Activated CD4-positive, alpha-beta T cell treated with anti-CD3 and anti-CD28 coated beads, Interleukin-2, amount 50 U/mL, for 48 hours (primary cell): ENCODE data around the gene PCSK1.
"Not testable (repeated sequence)": the region's sequence is repeated elsewhere in the genome, so short reads cannot be mapped to it uniquely, and the experiment has no call there.

Experiments
- DNase-seq, 2 experiments: peaks; one replicate each; pipeline ENCODE4 v3.0.0-alpha.2; 2020

Gene PCSK1

DNA sequence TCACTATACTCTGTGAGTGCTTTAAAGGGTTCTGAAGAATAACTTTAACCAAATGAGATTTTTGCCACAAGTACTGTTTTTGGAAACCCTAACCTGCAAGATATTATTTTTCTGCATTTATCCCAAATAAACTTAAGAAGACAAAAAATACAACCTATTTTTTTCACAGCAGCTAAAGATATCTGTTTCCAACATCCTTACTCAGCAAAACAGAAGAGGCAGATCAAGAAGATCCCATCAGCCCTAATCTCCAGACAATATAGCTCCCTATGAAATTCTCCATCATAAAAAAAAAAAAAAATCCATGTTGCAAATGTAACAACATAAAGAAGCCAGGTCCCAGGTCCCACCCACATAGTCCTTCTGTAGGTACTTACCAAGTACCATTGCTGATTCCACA is 7.6 kb downstream of the PCSK1 start:
- DNase-seq = no peak

DNA sequence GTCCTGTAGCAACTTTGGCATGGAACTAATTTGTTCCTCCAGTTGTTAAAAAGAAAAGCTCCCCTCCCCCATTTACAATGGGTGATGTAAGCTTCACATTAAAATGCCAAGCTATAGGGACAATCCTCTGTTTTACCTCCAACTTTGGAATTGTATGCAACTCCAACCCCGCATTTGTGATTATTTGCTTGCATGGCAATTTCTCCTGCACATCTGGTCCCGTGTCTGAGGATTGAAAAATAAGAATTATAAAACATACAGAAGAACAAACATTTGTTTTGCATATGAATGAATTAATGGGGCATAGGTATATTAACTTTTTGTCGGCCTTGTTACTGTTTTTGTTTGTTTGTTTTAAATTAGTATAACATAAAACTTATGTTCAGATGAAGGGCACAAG is 17.2 kb downstream of the PCSK1 start:
- DNase-seq = no peak

DNA sequence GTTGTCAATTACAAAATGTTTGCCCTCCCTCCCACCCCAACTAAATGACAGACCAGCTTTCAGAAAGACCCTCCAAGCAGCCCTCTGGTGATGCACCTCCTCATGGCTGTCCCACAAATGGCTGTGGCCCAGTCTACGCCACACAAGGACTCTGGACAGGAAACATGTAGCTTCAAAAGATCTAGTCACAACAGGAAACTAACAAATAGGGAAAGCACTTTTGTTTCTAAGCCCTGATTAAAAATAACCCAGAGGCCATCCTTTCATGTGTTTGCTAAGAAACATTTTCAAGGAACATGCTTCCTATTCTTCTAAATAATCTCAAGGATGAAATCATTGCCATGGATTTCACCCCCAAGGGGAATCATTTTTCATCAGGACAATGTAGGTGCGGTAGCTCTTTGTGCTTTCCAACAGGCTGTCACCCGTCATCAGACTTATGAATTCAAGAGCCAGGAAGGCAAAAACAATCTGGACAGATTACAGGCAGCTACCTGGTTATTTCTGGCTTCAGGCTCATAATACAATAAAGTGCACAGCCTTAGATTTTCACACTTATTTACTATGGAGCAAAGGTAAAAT is 20.1 kb downstream of the PCSK1 start:
- no peak for DNase-seq

DNA sequence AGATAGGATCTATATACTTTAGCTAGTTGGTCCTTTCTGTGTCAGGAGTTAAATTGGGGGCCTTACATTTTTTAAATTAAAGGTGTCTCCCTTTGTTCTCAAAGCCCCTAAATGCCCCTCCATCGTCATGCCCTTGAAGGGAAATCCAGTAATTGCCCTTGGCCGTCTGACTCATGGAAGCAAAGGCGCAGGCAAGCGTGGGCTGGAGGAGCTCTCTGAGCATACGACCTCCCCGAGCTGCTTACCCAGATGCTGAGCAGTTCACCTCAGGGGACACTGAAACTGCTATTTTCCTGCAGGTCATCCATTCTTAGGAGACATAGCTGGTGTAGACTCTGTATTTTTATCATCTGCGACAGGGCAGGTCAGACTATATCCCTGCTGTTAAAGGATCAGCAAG is 23.0 kb downstream of the PCSK1 start:
- no peak for DNase-seq

DNA sequence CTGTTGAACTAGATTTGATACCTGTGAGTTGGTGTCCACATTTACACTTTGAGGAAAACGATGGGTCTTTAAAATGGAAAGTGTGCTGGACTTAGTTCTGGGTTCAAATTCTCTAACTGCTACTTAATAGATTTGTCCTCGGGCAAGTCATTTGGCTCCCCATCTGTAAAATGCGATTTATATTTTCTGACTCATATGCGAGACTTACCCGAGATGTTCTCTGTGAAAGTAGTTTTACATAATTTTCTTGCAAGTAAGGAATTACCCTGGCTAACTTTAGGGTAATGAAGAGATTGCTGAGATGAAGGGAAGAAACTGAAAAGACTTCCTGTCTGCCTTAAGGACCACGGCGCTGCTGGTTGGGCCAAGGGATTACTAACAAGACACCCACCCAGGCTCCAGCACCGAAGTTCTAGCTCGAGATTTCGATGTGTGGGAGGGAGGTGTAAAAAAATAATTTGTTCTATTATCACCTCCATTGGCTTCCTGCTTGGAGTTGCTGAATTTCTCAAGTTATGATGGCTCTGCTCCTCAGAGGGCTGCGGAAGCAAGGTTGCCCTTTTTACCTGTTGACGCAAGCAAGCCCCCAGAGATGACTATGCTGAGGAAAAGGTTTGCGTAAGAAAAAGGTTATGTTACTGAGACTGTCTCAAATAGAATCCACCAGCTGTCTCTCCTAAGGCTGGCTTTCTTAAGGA is 24.1 kb downstream of the PCSK1 start:
- DNase-seq = no peak

DNA sequence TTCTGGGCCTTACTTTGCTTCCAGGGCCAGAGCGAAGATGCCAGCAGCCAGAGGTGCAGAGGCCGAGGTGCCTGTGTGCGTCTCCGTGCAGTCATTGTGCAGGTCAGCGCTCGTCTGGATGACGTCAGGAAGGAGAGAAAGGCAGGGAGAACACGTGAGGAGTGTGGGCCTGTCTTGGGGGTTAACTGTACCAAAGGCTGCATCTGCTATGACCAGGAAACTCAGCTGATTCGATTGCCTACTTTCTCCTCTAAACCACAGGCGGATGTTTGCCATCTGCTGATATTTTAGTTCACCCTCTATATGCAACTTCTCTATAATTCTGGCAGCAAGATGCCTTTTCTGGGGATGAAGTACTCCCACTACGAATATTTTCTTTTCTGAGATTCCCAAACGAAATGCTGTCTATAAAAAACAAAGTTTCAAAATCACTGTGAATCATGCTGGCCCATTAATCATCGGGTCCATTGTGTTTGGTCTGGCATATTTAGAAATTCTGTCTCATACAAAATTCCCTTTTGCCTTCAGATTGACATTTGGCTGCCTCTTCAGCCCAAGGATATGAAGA is 24.8 kb downstream of the PCSK1 start:
- no peak for DNase-seq

DNA sequence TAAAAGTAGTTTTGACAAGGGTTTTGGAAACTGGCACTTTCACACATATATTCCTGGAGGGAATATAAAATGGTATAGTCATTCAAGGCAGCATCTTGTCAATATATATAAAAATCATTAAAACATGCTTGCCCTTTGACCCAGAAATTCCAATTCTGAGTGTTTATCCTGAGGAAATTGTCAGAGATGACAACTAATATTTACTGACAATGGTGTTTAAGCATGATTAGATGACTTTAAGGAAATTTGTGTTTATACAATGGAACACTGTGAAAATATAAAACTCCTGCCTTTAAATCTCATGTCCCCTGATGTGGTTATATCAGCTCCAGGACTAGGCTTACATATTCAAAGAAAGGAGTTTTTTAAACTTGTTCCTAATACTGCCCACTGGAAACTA is 25.6 kb downstream of the PCSK1 start:
- no peak for DNase-seq

DNA sequence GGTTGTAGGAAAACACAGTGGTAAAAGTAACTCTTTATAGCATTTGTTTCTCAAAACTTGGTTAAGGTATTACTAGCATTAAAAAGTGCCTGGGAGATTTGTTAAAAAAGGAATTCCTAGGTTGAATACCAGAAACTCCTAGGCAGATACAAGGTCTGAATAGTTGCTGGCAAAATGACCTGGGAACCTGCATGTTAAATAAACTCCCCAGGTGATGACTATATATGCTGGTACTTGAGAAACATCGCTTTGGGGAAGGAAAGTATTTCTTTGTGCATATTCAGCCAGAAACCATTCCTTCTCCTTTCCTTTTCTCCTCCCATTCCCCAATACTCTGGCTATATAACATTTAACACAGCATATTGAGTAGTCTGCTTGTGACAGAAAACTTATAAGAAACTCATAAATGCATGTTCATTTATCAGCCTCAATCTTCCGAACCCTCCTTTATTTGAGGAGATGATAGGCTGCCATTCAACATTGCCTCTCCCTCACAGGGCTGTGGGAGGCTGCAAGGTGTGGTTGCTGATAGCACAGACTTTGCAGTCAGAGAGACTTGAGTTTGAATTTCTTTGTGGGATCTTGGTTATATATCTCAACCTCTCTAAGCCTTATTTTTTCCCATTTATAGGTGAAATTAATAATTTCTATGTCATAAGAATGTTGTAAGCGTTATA is 28.7 kb downstream of the PCSK1 start:
- no peak for DNase-seq

DNA sequence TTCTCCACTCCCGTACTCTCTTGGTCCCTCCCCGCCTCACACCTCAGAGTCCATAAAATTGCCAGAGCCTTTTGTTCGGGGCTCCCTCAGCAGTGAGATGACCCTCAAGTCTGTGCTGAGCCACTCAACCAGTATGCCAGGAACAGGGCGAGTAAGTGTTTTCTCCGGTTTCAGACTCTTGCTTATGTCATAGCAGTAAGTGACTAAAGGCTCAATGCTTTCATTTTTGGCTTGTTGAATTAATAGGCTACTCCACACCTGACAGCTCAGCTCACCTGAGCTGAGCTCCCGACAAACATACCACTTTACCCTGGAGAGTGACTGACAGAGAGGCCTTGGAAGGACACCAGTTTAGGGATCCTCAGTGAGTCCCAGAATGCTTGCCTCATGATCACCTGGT is 30.5 kb downstream of the PCSK1 start:
- no peak for DNase-seq

DNA sequence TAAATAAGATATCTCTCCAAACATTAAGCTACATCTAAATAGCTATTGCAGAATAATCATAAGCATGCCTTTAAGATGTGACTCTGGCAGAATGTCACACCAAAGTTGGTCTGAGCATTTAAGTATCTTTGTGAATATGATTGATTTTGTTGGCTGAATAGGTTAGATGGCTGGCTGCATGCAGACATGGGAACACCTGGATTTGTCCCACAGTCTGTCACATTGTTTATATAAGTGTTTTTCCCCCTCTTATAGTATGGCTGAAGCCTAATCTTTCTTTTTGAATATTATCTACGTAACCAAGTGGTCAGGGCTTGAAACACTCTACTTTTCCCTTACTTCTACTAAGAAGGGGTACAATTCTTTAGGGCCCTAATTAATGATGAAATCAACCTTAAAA is 36.2 kb downstream of the PCSK1 start:
- DNase-seq = no peak

DNA sequence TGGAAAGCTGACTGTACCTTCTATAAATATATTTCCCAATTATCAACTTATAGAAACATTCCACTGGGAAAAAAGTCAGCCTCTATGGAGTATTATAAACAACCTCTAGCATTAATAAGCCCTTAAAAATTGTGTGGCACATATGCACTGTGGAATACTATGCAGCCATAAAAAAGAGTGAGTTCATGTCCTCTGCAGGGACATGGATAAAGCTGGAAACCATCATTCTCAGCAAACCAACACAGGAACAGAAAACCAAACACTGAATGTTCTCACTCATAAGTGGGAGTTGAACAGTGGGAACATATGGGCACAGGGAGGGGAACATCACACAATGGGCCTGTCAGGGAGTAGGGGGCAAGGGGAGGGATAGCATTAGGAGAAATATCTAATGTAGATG is 37.8 kb downstream of the PCSK1 start:
- not testable (repeated sequence) for DNase-seq

DNA sequence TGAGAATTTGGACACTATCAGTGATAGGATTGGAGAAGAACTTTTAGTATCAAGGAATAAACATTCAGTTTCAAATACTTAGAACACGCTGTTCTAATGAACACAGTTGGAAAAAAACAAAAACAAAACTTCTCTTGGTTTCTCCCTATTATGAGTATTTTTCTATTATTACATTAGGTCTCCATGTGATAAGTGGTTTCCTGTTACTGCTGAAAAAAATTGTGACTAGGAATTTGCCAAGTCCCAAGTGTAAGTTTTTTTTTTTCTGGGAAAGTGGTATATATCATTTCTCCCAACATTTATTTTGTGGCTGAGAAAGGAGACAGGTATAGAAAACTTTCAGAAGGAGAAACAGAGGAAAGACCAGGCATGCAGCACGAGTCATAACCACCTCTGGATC is 41.1 kb downstream of the PCSK1 start:
- DNase-seq = no peak

DNA sequence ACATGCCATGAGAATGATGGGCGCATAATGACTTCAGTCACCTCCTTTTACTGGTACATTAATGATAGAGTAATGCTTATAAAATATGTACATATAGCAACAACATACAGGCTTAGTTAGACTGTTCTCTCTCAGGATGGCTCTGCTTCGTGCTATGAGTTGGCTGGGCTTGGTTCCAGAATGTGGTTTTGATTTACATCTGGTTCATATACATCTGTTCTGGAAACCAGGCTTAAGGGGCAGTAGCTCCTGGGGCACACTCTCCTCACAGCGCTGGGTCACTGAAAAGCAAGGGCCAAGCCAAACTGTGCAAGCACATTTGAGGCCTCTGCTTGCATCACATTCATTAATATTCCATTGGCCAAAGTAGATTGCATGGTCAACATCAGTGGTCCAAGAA is 44.9 kb downstream of the PCSK1 start:
- no peak for DNase-seq

DNA sequence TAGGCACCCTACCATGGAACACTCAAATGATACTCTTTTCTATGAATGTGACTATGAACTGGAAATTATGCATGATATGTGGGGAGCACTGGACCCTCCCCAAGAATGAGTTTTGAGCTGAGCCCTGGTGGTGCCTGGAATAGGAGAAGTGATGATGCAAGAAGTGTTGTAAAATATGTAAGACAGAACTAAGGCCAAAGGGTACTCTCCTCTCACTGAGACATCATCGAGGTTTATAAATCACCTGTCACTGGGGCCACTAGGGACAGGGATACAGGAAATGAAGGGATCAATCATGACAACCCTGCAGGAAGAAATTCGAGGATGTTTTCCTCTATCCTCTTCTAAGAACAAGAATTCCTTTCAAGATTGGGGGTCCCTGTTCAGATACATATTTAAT is 45.4 kb downstream of the PCSK1 start:
- DNase-seq = no peak

DNA sequence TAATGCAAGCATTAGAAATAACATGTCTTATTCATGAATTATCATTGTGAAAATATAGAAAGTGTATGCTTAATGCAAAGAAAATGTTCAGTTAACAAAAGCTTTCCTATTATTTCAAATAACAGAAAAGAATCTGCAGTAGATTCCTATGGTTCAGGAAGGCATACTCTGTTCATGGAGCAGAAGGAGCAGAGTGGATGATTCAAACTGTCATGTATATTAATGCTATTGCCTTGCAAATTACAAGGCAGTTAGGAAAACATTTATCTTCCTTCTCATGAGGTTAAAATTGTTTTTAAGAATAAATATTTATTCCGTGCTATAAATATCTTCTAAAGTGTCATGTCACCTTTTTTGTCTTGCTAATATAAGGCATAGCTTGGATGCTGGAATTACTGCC is 47.5 kb downstream of the PCSK1 start:
- no peak for DNase-seq

DNA sequence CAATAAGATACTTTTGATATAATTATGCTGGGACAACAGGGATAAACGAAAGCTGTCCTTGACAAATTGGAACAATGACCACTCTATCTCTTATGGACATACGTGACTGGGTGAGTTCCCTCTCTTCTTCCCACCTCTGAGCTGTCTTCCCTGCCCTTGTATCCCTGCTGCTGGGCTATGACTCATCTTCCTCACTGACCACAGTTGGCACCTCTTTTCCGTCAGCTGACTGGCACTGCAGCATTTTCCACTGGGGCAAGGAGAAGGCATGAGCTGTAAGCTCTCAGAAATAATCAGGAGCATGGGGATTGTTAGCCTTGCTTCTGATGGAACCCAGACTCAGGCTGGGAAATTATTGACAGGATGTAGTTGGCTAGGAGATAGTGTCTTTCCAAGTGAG is 48.7 kb downstream of the PCSK1 start:
- no peak for DNase-seq

DNA sequence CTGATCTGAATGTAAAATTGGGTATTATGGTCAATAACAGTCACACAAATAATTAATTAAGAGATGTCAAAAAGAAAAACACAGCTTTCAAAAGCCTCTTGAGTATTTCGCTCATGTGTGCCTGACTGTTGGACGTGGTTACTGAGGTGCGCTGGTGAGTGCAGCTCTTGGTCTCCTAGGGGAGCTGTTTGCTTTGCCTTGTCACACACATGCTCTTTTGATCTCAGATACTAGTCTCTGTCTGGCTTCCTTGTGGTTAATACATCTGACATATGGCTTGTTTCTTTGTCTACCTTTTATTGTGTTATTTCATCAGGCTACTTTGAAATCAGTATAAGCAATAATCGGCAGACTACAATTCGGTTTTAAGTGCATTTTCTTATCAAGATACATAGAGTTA is 51.5 kb downstream of the PCSK1 start:
- no peak for DNase-seq

DNA sequence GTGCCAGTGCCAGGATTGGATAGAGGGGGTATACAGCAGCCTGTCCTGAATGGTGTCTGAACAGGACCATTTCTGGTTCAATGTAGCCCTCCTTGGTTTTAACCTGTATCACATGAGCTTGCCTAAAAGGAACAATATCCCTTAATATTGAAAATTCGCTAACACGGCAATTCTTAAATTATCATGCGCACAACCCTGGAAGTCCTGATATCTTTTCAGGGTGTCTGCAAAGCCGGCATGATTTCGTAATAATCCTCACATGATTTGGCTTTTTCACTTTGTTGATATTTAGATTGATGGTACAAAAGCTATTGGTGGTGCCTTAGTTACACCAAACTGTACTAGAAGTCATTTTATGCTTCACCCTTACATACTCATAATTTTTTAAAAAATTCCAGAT is 53.2 kb downstream of the PCSK1 start:
- DNase-seq = no peak

DNA sequence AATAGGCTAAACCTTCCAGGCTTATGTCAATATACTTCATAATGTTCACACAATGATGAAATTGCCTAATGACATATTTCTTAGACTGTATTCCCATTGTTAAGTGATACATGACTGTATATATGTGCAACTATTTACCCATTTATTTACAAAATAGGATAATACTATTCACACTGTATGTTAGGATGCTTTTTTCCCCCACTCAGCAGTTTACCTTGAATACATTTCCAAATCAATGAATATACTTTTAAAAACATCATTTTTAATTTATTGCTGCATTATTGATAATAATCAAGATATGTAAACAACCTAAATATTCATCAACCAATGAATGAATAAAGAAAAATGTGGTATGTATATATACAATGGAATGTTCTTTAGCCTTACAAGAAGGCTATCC is 55.5 kb downstream of the PCSK1 start:
- no peak for DNase-seq

DNA sequence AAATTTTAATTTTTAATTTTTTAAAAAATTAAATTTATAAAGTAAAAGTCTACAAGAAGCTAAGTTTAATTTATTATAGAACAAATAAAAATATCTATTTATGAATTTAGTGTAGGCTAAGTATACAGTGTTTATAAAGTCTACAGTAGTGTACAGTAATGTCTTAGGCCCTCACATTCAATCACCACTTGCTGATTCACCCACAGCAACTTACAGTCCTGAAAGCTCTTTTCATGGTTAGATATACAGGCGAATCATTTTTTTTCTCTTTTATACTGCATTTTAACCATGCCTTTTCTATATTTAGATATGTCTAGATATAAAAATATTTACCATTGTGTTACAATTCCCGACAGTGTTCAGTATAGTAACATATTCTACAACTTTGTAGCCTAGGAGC is 55.9 kb downstream of the PCSK1 start:
- no peak for DNase-seq

DNA sequence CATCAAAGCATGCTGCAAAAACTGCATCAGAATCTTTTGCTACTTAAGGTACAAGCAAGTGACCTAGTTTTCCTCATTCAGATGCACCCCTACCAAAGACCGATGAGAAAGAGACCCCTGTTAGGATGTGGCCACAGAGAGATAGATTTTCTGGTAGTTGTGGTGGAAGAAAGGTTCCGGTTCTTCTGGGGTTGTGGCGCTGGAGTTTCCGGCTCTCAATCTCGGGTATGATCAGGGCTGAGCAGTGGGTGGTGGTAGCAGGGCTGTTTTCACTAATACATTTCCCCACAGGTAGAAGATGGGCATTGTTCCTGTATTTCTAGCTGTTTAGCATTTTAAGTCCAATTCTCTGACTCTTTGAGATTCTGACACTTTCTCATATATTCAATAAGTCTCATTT is 58.4 kb downstream of the PCSK1 start:
- DNase-seq = peak; percentile 12 to 26

DNA sequence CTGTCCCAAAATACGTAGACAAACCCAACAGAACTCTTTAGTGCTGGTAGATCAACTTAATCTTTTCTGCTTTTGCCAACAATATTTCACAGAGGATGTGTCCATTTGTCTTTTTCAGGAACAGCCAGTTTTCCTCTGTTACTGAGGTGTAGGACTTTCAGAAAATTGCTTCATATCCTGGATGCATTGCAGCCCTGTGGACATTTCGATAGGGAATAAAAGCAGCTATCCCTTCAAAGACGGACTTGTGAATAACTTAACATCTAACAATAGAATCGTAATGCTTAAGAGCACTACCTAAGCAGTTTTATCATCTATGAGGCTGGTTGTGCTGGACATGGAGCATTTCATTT is 59.7 kb downstream of the PCSK1 start:
- DNase-seq = no peak

DNA sequence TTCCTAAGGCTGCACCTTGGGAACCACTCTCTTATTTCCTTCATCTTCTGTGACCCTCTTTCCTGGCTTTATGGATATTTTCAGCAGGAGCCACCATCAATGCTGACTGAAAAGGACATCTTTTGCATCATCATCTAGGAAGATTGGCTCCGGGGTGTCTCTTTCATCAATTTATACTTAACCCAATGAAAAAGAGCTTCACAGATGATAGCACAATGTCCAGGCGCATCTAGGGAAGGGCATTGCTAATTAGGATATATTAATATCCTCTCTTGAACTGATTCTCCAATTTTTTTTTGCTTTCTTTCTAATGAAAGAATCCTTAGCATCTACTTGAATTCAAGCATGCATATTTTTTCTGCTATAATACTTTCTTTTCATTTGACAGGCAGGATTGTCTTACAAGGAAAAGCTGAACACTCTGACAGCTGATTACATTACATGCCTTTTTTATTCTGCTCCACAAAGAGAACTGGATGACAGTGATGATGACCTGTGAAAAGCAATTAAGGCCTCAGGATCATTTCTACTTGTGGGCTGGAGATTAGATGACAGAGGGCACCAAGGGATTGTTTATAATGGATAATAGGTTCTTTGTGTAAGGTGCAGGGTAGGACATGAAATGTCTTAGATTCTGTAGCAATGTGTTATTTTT is 60.2 kb downstream of the PCSK1 start:
- DNase-seq = no peak

DNA sequence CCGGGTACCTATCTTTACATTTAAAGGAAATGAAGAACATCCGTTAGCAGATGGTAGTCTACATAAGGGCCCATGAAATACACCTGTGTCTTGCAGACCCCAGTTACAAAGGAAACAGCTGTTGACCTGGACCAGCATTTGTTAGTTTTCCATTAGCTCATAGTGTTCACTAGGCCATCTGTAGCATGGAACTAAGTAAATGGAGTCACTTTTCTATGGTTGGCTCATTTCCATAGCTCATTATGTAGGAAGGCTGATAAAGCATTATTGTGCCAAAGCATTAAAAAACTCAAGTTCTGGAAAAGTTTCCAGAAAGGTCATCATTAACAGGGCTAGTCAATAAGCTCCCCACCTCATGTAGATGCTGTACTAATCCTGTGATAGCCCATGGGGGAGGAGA is 62.1 kb downstream of the PCSK1 start:
- no peak for DNase-seq
